HG02840 (cell line): ENCODE results near the gene ITPRID2.

Experiments
- ATAC-seq: cut with Tn5 transposase; IDR thresholded peaks from one replicate; pipeline ENCODE4 v1.9.1; 2021; ENCODE audit warnings: mild to moderate bottlenecking, moderate library complexity, moderate number of reproducible peaks; ENCODE audit not compliant: unreplicated experiment, low FRiP score

The ITPRID2 gene

DNA sequence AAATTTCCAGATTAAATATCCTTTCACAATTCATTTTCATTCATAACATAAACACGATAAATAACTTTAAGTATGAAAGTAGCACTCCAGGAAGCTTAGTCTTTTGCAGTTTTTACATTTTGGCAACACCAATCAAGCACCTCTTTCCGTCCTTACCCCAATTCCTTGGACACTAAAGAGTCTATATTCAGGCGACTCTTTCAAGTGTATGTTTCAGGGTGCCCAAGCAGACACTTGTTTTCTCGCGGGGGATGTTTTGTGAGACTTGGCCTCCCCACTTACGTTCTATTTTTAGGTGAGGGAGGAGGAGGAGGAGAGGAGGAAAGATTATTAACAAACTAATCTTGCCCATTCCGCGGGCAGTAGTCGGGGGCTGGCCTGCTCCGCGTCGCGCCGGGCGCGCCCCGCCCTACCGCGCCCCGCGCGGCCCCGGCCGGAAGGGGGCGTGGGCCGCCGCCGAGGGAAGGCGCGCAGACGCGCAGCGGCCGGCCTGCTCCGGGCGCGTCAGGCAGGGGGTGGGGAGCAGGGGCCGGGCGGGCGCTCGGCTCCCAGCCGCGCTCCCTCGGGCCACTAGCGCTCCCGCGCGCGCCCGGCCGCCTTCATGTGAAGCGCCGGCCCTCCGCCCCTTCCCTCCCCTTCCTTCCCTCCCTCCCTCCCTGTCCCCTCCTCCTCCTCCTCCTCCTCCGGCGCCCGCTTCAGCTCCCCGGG is at the start of gene ITPRID2:
Gene ITPRID2, plus strand, starts transcription at position 473 of the 708 bp plus-strand sequence. CDS start 337 bp downstream, outside the sequence.
- peak; percentile 84 for ATAC-seq

DNA sequence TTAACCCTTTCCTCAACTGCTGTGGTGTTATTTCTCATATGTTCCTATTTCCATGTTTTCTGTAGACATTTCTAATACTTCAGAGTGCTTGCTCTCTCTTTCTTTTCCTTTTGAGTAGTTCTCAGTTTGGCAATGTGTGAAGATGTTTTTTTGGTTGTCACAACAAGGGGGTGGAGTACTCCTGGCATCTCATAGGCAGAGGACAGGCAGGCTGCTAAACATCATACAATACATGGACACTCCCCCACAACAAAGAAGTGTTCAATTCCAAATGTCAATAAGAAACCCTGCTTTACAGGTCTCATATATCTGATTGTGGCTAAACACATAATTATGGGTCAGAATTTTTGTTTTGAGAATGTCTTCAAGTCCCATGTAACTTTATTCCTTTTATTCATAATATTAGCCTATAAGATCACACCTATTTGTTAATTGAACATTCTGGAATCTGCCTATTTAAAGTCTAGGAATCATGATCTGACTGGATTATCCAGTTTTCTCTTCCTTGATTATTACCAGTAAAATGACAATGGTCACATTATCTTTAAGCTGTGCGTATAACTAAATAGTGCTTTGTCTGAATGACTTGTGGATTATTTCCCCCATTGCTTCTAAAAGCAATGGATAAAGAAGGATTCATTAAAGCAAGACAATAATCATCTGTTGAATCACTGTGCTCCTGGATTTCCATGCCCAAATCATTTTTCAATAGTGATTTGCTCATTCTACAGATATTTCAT is 46.8 kb upstream of the ITPRID2 start:
- ATAC-seq = no peak

DNA sequence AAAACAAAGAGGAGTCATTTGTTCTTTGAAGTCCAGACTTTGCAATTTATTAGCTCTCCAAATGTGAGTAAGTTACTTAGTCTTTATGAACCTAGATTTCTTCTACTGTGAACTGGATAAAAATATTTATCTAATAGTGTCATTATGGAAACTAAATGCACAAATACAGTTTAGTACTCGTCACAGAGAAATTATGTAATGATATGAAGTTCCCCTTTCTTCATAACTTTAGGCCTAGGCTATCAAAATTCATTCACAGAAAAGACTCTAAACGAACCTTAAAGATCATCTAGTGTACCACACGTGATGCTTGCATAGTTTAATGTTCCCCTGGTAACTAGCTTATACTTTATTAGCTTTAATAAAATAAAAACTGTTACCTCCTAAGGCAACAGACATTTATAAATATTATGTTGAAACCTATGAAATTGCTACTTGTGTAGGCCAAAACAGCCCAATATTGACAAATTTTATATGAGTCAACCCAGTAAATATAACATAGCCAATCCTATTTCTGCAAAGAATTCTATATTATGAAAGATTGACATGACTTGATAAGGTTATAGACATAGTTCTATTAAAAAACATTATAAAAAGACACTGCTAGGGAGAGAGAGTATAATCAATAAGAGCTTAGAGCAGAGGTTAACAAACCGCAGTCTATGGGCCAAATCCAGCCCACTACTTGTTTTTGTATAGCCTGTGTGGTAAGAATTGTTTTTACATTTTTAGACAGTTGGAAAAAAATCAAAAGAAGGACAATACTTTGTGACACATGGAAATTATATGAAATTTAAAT is 44.9 kb upstream of the ITPRID2 start:
- no peak for ATAC-seq

DNA sequence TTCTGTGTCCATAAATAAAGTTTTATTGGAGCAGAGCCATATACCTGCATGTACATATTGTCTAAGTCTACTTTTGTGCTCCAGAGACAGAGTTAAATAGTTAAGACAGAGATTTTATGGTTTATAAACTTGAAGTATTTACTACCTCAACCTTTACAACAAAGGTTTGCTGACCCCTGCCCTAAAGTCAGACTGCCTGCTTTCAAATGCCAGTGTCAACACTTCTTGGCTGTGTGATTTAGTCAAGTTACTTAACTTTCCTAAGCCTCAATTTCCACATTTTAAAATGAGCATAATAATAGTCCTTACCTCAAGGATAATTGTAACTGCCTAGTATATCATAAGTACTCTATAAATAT is 44.4 kb upstream of the ITPRID2 start:
- ATAC-seq = no peak

DNA sequence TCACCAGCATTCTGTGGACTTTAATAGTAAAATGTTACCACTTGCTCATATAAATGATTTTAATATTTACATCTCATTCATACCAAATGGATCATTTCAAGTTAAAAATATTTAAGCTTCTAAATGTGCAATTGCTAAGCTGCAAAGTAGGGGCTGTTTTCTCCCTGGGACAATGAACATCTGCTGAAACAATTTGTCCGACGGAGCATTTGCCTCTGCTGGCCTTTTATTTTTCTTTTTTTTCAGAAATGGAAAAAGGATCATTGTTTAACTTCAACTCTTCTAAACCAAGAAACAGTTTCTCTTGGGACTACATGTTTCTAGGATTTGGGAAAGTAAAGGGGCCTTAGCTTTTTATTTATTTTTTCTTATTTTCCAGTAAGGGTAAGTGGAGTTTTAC is 43.8 kb upstream of the ITPRID2 start:
- ATAC-seq = no peak

DNA sequence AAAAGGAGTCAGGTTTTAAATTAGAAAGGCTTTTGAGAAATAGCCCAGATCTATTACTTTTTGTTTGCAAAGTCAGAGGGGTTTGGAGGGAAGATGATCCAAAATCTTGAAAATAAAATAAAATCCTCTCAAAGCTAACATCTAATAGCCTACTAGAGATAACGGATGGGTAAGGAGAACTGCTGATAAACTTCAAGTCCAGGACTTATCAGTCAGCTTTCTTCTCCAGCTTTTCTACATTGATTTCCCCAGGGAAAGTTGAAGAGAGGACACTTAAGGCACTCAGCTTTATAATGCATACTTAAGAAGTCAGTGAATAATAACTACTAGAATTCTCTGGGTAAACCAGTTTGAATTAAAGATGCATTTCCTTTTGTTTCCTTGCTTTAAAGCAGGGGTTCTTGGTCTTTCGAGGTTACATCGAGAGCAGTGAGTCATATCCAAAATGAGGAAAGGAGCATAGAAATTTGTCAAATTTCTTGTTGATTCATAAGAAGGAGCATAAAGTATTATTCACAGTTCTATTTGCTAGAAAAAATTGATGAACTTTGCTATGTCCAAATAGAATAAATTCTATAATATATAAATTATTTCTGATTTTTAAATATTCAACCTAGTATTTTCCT is 43.2 kb upstream of the ITPRID2 start:
- ATAC-seq = no peak

DNA sequence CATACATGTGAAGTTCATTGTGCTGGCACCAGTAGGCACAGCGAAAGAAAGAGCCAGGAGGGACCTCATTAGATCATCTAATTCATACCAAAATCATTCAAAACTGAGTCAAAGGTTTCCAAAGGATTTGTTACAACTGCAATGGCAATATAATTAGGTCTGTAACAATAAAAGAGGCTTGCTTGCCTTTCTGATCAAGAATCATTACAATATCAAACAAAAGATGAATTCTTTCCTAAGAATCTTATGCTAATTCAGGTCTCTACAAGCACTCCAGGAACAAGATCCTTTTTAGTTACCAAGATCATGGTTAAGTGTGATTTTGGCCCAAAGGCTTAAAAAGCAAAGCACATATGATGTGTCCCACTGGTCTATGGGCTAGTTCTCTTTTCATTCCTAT is 41.9 kb upstream of the ITPRID2 start:
- no peak for ATAC-seq

DNA sequence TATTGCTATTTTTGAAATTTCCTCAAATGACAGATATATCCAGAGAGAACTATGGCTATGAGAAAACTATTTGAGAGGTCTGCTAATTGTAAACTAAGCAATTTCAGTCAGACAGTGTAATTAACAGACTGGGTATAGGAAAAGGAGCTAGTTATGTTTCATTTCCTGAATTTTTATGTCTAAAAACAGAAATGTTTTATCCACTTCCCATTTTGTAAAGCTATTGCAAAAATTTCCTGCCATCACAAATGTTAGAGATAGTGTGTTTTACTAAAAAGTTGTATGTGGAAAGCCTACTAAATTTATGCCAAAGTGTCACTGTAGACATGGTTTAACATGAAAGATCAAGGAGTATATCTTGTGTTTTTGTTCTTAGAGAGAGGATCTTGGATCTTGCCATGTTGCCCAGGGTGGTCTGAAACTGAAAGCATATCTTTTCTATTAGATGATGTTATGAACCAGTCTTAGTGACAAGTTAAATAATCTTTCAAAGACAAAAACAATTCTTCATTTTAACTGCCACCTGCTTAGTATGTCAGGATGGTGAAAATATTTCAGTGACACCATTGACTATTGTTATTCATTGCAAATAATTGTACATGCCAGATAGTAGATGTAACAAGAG is 40.5 kb upstream of the ITPRID2 start:
- no peak for ATAC-seq

DNA sequence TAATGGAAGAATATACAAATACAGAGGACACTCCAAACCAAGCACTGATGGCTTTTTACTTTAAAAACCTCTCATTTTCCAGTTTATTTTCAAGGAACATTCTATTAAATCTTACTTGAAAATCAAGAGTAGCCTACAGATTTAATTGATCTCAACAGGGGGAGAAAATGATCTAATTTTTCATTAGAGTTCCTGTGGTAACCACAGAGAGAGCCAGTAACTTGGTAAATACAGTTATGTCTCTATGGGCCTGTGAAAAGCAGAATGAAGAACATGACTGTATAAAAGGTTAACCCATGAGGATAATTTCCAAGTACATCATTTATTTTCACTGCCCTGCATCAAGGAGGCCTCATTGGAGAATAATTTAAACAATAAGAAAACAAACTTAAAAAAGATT is 39.8 kb upstream of the ITPRID2 start:
- no peak for ATAC-seq

DNA sequence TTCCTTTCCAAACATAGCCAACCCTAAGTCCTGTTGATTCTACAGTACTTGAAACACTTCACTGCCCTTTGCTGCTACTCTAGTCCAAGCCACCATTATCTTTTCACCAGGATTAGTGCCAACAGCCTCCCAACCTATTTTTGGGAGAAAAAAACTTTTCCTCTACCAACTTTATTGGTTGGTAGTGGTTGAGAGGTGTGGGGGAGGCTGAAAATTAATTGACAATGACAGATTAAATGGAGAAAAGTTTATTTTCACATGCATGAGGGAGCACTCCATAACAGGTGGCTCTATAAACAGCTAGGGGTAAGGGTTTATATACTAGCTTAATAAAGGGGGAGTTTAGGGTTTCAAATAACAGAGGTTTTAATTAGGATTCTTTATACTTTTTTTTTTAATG is 37.8 kb upstream of the ITPRID2 start:
- ATAC-seq = no peak

DNA sequence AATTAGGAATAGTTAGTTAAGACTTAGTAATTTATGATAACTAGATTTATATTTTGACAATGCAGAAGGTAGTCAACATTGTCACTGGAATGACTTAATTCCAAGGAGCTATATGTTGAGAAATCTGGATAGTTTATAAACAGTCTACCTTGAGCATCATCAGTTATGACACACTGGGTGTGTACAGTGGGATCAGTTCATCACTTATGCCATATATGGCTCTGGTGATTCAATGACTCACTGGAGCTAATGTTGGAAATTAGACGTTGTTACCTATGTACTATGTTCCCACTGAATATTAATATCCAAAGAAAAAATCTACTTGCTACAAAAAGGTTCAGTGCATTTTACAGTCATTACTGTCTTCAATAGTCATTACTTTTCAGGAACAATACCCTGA is 34.0 kb upstream of the ITPRID2 start:
- ATAC-seq = no peak

DNA sequence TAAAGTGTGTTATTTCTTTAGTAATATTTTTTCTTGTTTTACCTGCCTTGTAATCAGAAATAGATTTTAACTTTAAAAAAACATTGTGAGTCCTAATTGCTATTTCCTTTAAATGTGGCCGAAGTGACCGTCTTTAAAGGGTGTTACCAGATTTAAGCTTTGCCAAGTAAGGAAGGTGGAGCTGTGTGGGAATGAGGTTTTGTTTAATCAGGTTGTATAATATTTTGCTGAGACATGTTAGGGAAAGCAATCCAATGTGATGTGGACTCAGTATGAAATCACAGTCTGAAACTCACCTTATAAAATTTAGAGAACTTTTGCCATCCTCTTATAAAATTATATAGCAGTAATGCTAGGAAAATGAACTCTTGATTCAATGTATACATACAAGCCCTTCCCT is 32.9 kb upstream of the ITPRID2 start:
- no peak for ATAC-seq

DNA sequence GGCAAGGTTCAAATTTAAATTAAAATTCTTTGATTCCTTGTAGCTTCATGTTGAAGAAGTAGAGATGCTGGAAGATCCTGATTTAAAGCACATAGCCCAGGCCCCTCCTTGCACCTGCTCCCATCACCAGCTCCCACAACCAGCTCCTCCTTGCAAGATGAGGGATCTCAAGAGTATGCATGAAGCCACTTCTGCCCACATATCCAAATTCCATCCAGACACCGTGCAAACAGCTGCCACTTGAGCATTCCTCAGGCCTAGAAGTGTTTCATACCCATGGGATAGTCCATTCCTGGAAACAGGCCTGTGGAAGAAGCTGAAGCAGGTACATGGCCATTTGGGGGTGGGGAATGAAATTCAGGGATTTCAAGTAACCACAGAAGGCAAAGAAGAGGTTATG is 32.4 kb upstream of the ITPRID2 start:
- no peak for ATAC-seq

DNA sequence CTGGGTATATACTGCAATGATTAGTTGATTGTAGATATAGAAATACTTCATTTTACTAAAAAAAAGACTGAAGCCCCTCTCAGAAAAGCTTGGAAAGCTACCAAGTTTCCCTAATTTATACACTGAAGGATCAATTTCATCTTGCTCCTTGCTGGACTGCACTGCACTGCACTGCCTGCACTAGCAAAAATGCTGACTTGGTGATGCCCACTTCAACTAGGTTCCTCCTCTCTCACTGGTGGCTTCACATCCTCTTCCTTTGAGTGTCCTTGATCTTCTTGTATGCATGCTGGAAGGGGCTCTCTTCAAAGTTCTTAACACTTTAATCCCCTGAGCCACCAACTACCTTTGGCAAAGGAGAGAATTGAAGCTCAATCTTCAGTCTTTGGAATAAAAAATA is 31.7 kb upstream of the ITPRID2 start:
- ATAC-seq = no peak

DNA sequence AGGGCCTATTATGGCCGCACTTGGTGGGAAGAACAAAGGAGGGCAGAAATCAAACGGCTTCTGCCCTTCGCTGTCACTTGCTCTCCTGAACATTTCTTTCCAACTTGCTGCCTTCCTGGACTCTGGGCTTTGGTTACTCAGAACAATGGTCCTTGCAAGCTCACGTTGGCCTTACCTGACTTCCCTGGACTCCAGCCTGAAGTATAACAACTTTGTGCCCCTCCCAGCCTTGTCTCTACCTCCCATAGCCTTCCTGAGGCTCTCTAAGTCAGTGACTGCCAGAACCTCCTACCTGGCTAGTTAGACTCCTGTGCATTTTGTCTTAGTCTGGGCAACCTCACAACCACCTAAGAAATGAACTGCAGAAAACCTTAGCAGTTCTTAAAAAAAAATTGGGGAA is 30.2 kb upstream of the ITPRID2 start:
- no peak for ATAC-seq

DNA sequence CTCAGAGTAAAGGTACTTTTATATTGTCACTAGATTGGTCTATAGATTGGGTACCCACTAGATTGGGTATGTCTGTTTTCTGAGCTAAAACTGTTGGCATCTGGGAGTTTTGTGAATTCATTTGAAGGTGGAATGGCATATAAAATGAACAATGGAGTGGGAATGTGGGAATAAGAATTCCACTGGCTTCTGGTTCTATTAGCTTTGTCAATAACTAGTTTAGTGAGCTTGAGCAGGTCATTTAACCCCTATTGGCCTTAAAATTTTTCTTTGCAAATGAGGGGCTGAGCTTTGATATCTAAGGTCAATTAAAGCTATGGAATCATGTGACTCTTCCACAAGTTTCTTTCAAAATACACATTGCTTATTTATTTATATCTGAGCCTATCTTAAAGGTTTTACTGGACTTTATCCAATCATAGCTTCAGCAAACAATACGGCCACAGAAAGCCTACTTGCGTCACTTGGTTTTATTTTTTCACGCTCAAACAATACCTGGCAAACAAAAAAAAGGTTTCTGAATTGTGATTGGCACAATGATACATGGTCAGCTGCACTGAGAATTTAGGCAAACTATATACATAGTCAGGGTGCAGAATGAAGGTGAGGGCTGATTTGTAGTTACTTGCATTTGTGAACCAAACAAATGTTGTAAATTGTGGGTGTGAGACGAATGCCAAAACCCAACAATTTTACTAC is 28.8 kb upstream of the ITPRID2 start:
- no peak for ATAC-seq

DNA sequence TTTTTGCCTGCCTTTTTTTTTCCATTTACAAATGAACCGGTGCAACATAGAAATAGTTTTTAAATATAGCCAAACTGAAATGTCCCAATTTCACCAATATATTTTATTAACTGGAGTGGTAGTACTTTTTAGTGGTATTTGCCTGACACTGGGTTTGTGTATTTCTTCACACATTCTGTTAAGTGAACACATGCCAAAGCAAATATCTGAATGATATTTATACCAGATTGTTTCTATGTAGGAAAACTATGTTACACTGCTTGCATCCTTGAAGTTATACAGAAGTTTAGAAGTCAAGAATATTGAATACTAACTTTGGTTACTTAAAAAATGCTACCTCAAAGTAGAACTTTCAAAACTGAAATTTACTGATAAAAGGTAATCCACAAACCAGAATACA is 19.4 kb upstream of the ITPRID2 start:
- ATAC-seq = no peak

DNA sequence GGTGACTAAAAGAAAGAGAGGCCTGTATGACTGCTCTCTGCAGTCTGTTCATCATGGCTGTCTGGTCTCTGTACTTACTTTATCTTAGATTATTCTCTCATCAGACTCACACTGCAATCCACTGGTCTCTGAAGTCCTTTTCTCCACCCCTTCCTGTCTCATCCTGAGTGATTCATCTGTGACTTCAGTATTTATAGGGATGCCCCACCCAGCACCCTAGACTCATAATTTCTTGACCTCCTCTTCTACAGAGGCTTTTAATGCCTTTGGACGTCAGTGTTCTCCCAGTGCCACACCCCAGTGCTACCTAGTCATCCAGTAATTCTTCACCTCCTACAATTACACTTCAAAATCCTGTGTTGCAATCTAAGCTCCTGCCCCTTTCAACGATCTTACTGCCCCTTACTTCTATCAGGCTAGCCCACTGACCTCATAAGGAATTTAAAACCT is 14.9 kb upstream of the ITPRID2 start:
- ATAC-seq = no peak

DNA sequence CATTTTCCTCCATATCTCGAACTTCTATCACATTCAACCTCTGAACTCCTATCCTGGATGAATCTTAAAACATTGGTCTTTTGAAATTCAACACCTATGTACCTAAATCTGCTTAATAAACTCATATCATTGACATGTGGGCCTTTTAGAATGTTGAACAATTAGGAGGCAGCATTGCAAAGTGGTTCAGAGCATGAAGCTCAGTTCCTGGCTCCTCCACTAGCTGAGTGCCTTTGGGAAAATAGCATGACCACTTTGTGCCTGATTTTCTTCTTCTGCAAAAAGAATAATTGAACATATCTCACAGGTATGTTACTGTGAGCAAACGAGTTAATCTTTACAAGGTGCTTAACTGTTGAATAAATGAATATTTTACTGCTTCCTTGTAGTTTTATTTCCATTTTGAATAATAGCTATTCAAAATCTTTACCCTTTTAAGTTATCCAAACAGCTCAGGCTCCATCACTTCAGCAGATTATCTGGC is 14.3 kb upstream of the ITPRID2 start:
- ATAC-seq = no peak

DNA sequence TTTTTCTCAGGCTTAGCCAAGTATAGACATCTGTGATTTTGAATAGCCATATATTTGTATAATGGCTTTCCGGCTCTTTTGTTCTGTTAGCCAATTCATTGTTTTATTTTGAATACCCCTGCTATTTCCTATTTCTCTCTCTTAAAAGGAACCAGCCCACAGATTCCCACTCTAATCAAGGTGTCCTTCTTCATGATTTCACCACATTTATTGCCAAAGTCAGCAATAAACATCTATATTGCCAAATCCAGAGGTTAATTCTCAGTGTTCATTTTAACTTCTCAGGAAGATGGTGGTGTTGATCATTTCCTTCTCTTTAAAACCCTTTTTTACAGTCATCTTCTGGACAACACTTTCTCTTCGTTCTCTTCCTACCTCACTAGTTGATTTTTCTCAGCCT is 13.1 kb upstream of the ITPRID2 start:
- no peak for ATAC-seq
